Ascending aorta (tissue), 2 donors: Measurements from ENCODE around the gene SLAIN1. TPM values are rescaled to one million over a fixed set of nuclear protein-coding genes. Genes with fewer than 3 reads are reported as not detected.

Source experiments
- DNase-seq, 2 donors: peaks; one replicate each; pipeline ENCODE4 v3.0.0-alpha.2; 2019; ENCODE audit warnings: low spot score in 2 of 2
- H3K27ac ChIP-seq, 2 donors: fragments of 200-600 bp; sonication (generic); one replicate each; pipeline ENCODE4 v1.5.1; 2016 to 2017; ENCODE audit warnings: mild to moderate bottlenecking in 1 of 2
- H3K27me3 ChIP-seq: fragments of 200-600 bp; sonication (generic); one replicate; pipeline ENCODE4 v1.5.1; 2017
- H3K36me3 ChIP-seq, 2 donors: fragments of 200-600 bp; sonication (generic); one replicate each; pipeline ENCODE4 v1.5.1; 2016
- H3K4me1 ChIP-seq, 2 donors: fragments of 200-600 bp; sonication (generic); one replicate each; pipeline ENCODE4 v1.5.1; 2016 to 2017; ENCODE audit warnings: mild to moderate bottlenecking in 1 of 2
- H3K4me3 ChIP-seq, 2 donors: fragments of 200-600 bp; sonication (generic); one replicate each; pipeline ENCODE4 v1.5.1; 2016 to 2017; ENCODE audit warnings: mild to moderate bottlenecking in 1 of 2
- H3K9me3 ChIP-seq, 2 donors: fragments of 200-600 bp; sonication (generic); one replicate each; pipeline ENCODE4 v1.5.1; 2016
- CTCF ChIP-seq, 3 experiments: fragments of 200-600 bp in 2 of 3; fragments of 450-650 bp in 1 of 3; sonication (generic) in 2 of 3; IDR thresholded peaks; one replicate each; pipeline ENCODE4 v1.5.1; 2016 to 2019; ENCODE audit warnings: antibody characterized with exemption in 3 of 3, mild to moderate bottlenecking in 1 of 3, moderate library complexity in 1 of 3
- intact Hi-C: fragments of 100-400 bp; cut with DNase I; formaldehyde crosslinking; loops from one replicate; pipeline ENCODE4 v1.15.1; 2023
- total RNA-seq: library from RNA; depleted of rRNA; stranded (reverse); fragments of >200 nt; gene quantifications from one replicate; pipeline ENCODE4 v1.1.0, GENCODE V29; 2016

SLAIN1 gene
- total RNA-seq, 1 donor from 2014 or later, result 7.1 TPM

- no peaks in the 10 kb centered on the region for H3K27me3 ChIP-seq
- TF ChIP-seq CTCF (IDR thresholded peaks at IDR 0.05), result no peak
- H3K4me1 ChIP-seq, result peaks cover 0 to 3% of the 10 kb centered on the region in 2 donors
- no peak for DNase-seq
- H3K9me3 ChIP-seq, result no peaks in the 10 kb centered on the region
- H3K27ac ChIP-seq, result no peak overlapping the region
- no peak overlapping the region for H3K4me3 ChIP-seq
- peaks cover 3 to 18% of the 10 kb centered on the region in 2 donors for H3K36me3 ChIP-seq
- intact Hi-C loops, result no loop called here
These were observed 48.3 kb downstream of the SLAIN1 start for GRCh38 chr13:77745784-77746183.

- H3K36me3 ChIP-seq, result peaks cover 2 to 18% of the 10 kb centered on the region in 2 donors
- no peak for DNase-seq
- no peak overlapping the region for H3K4me3 ChIP-seq
- no peak overlapping the region for H3K27ac ChIP-seq
- TF ChIP-seq CTCF (IDR thresholded peaks at IDR 0.05), result no peak
- no peaks in the 10 kb centered on the region for H3K9me3 ChIP-seq
- intact Hi-C loops, result no loop called here
- H3K4me1 ChIP-seq, result no peaks in the 10 kb centered on the region
- no peaks in the 10 kb centered on the region for H3K27me3 ChIP-seq
These were observed 51.9 kb downstream of the SLAIN1 start for GRCh38 chr13:77749344-77749880.

- TF ChIP-seq CTCF (IDR thresholded peaks at IDR 0.05), result peak; percentile 36 to 81 (median 63)
- Histone ChIP-seq H3K9me3 (no peaks in the 10 kb centered on the region), H3K27ac (no peak overlapping the region), H3K27me3 (no peaks in the 10 kb centered on the region), H3K4me1 (no peaks in the 10 kb centered on the region), H3K4me3 (no peak overlapping the region), H3K36me3 (peaks cover 0 to 11% of the 10 kb centered on the region in 2 donors)
- DNase-seq, result no peak
- intact Hi-C loops, result loop anchor here (10.0 kb wide), 2 partner anchors 157 to 247 kb away; no protein-coding TSS in a partner anchor
These were observed 54.3 kb downstream of the SLAIN1 start for GRCh38 chr13:77751513-77752456.

GRCh38 chr13:77752512-77753069 is 55.1 kb downstream of the SLAIN1 start:
- no peaks in the 10 kb centered on the region for H3K4me1 ChIP-seq
- no peaks in the 10 kb centered on the region for H3K27me3 ChIP-seq
- H3K36me3 ChIP-seq, result peaks cover 0 to 3% of the 10 kb centered on the region in 2 donors
- no peak overlapping the region for H3K4me3 ChIP-seq
- no peaks in the 10 kb centered on the region for H3K9me3 ChIP-seq
- no peak for TF ChIP-seq CTCF (IDR thresholded peaks at IDR 0.05)
- no peak overlapping the region for H3K27ac ChIP-seq
- DNase-seq, result no peak
- intact Hi-C loops, result loop anchor here (10.0 kb wide), 2 partner anchors 158 to 248 kb away; no protein-coding TSS in a partner anchor

- H3K4me3 ChIP-seq, result no peak overlapping the region
- H3K4me1 ChIP-seq, result no peaks in the 10 kb centered on the region
- H3K36me3 ChIP-seq, result peaks cover 4 to 11% of the 10 kb centered on the region in 2 donors
- TF ChIP-seq CTCF (IDR thresholded peaks at IDR 0.05), result no peak
- no peak overlapping the region for H3K27ac ChIP-seq
- intact Hi-C loops, result no loop called here
- H3K9me3 ChIP-seq, result no peaks in the 10 kb centered on the region
- no peak for DNase-seq
- H3K27me3 ChIP-seq, result no peaks in the 10 kb centered on the region
These were observed 63.4 kb downstream of the SLAIN1 start for GRCh38 chr13:77760893-77761292.
